Neural crest cell (in vitro differentiated cells): Measurements from ENCODE around the gene MB21D2. TPM values are rescaled to one million over a fixed set of nuclear protein-coding genes. Genes with fewer than 3 reads are reported as not detected.

ENCODE experiments used
- DNase-seq: peaks from one replicate; pipeline ENCODE4 v3.0.0; 2021; ENCODE audit warnings: low read depth, mixed read lengths, low spot score
- H3K27ac Mint-ChIP-seq: one replicate; pipeline ENCODE4 v1.8.0; 2021; ENCODE audit warnings: mild to moderate bottlenecking, mixed read lengths; ENCODE audit not compliant: unreplicated experiment
- H3K27me3 Mint-ChIP-seq: 2 replicates; pipeline ENCODE4 v1.8.0; 2021; ENCODE audit warnings: low read depth, mild to moderate bottlenecking, mixed read lengths
- H3K36me3 Mint-ChIP-seq: 2 replicates; pipeline ENCODE4 v1.8.0; 2021; ENCODE audit warnings: low read depth, mild to moderate bottlenecking, mixed read lengths
- H3K4me1 Mint-ChIP-seq: 2 replicates; pipeline ENCODE4 v1.8.0; 2021; ENCODE audit warnings: mixed read lengths
- H3K4me3 Mint-ChIP-seq: one replicate; pipeline ENCODE4 v1.8.0; 2021; ENCODE audit warnings: mild to moderate bottlenecking, mixed read lengths
- H3K9me3 Mint-ChIP-seq: 2 replicates; pipeline ENCODE4 v1.8.0; 2021; ENCODE audit warnings: mixed read lengths
- total RNA-seq: library from RNA; stranded (reverse); gene quantifications from 2 replicates; pipeline ENCODE4 v1.2.1, GENCODE V29; 2021
- TF ChIP-seq, protein P1 (sequence below): fragments of 200-600 bp; sonication (generic); conservative IDR thresholded peaks from 2 replicates; pipeline ENCODE4 v1.5.0; 2021; ENCODE audit warnings: antibody characterized with exemption, mild to moderate bottlenecking

MB21D2 gene
- total RNA-seq, 1 donor from 2014 or later: 5.5 TPM

- Mint-ChIP-seq H3K27ac (no peak overlapping the region), H3K4me1 (peaks cover 10% of the 10 kb centered on the region), H3K9me3 (peaks cover 2% of the 10 kb centered on the region), H3K36me3 (peaks cover 3% of the 10 kb centered on the region), H3K27me3 (no peaks in the 10 kb centered on the region), H3K4me3 (no peak overlapping the region)
- no peak for DNase-seq
- TF ChIP-seq, protein P1, sequence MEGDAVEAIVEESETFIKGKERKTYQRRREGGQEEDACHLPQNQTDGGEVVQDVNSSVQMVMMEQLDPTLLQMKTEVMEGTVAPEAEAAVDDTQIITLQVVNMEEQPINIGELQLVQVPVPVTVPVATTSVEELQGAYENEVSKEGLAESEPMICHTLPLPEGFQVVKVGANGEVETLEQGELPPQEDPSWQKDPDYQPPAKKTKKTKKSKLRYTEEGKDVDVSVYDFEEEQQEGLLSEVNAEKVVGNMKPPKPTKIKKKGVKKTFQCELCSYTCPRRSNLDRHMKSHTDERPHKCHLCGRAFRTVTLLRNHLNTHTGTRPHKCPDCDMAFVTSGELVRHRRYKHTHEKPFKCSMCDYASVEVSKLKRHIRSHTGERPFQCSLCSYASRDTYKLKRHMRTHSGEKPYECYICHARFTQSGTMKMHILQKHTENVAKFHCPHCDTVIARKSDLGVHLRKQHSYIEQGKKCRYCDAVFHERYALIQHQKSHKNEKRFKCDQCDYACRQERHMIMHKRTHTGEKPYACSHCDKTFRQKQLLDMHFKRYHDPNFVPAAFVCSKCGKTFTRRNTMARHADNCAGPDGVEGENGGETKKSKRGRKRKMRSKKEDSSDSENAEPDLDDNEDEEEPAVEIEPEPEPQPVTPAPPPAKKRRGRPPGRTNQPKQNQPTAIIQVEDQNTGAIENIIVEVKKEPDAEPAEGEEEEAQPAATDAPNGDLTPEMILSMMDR: no peak
Observed at GRCh38 chr3:192747145-192747544, 170.5 kb downstream of the MB21D2 start.

Other genes with a start within 250 kb of the MB21D2 start
- 3.0 and 4.0 TPM in 2 replicates for gene FGF12, start 190.3 kb downstream of the MB21D2 start, total RNA-seq